HL-60 (cell line): ENCODE results near the gene CCDC192.
"Not testable (repeated sequence)": the region's sequence is repeated elsewhere in the genome, so short reads cannot be mapped to it uniquely, and the experiment has no call there.

Experiments
- CTCF ChIP-seq: IDR thresholded peaks from one replicate; pipeline ENCODE4 v1.5.1; 2011; ENCODE audit warnings: low read length, control low read depth, inconsistent platforms; ENCODE audit not compliant: insufficient read depth
- POLR2AphosphoS5 ChIP-seq: IDR thresholded peaks from 2 replicates; pipeline ENCODE4 v1.6.1; 2012; ENCODE audit warnings: low read depth

- TF ChIP-seq POLR2AphosphoS5, CTCF: not testable (repeated sequence)
Measured at GRCh38 chr5:127713083-127713482, 9.9 kb downstream of the CCDC192 start.
